HepG2 (cell line): Measurements from ENCODE around the gene GRAMD4. TPM values are rescaled to one million over a fixed set of nuclear protein-coding genes. Genes with fewer than 3 reads are reported as not detected.

Source experiments
- AGO1 ChIP-seq: fragments of 200-400 bp; formaldehyde crosslinking; IDR thresholded peaks from 2 replicates; pipeline ENCODE4 v1.6.1; 2017; ENCODE audit warnings: mild to moderate bottlenecking, low read depth, low read length, moderate library complexity; ENCODE audit not compliant: poor library complexity, severe bottlenecking
- BORCS8-MEF2B ChIP-seq: sonication (generic); formaldehyde crosslinking; IDR thresholded peaks from 2 replicates; pipeline ENCODE4 v1.8.0; 2022; ENCODE audit warnings: mild to moderate bottlenecking, missing genetic modification reagents
- DMTF1 ChIP-seq: sonication (generic); formaldehyde crosslinking; IDR thresholded peaks from 2 replicates; pipeline ENCODE4 v1.4.0; 2020; ENCODE audit warnings: mild to moderate bottlenecking, missing genetic modification reagents
- GABPA ChIP-seq, 2 experiments: IDR thresholded peaks; 2 replicates each; pipeline ENCODE4 v1.6.1; 2011 to 2016; ENCODE audit warnings: low read depth in 2 of 2, low read length in 1 of 2, missing biosample characterization in 1 of 2, missing genetic modification characterization in 1 of 2
- HHEX ChIP-seq: IDR thresholded peaks from 2 replicates; pipeline ENCODE4 v1.6.1; 2016; ENCODE audit warnings: control low read depth
- HOXA3 ChIP-seq: sonication (generic); formaldehyde crosslinking; IDR thresholded peaks from 2 replicates; pipeline ENCODE4 v1.5.0; 2020; ENCODE audit warnings: missing genetic modification reagents
- HOXA5 ChIP-seq: sonication (generic); formaldehyde crosslinking; IDR thresholded peaks from 2 replicates; pipeline ENCODE4 v1.4.0; 2020; ENCODE audit warnings: missing genetic modification reagents
- MAX ChIP-seq: IDR thresholded peaks from 2 replicates; pipeline ENCODE4 v1.6.1; 2012; ENCODE audit warnings: inconsistent platforms
- PATZ1 ChIP-seq: sonication (generic); formaldehyde crosslinking; IDR thresholded peaks from 2 replicates; pipeline ENCODE4 v1.4.0; 2020; ENCODE audit warnings: missing genetic modification reagents
- RAD51 ChIP-seq: fragments of 450-650 bp; IDR thresholded peaks from 2 replicates; pipeline ENCODE4 v1.6.1; 2016; ENCODE audit warnings: borderline replicate concordance
- ZBTB39 ChIP-seq: sonication (generic); formaldehyde crosslinking; IDR thresholded peaks from 2 replicates; pipeline ENCODE4 v1.5.0; 2020; ENCODE audit warnings: missing genetic modification reagents
- ZNF432 ChIP-seq: sonication (generic); formaldehyde crosslinking; IDR thresholded peaks from 2 replicates; pipeline ENCODE4 v1.5.0; 2020; ENCODE audit warnings: missing genetic modification reagents, mild to moderate bottlenecking, borderline replicate concordance
- ZNF749 ChIP-seq: sonication (generic); formaldehyde crosslinking; IDR thresholded peaks from 2 replicates; pipeline ENCODE4 v1.8.0; 2022; ENCODE audit warnings: mild to moderate bottlenecking, missing genetic modification reagents, moderate library complexity, borderline replicate concordance
- ZZZ3 ChIP-seq: sonication (generic); formaldehyde crosslinking; IDR thresholded peaks from 2 replicates; pipeline ENCODE4 v1.4.0; 2020; ENCODE audit warnings: missing genetic modification reagents, mild to moderate bottlenecking, borderline replicate concordance
- polyA plus RNA-seq, 8 experiments: library from polyadenylated mRNA; depleted of rRNA in 3 of 8; stranded (reverse) in 7 of 8; unstranded in 1 of 8; fragments of >200 nt; fragmentation: Illumina TruSeq in 4 of 8; extraction: Trizol in 4 of 8; gene quantifications; 2 replicates each; pipeline versions ENCODE4 v1.2.1 to v1.2.3, GENCODE V29; 2011 to 2016; ENCODE audit warnings: low read depth in 4 of 8, missing spikeins in 1 of 8, mixed read lengths in 1 of 8; ENCODE audit not compliant: insufficient read depth in 1 of 8
- total RNA-seq, 5 experiments: library from RNA; depleted of rRNA; stranded (reverse); fragments of >200 nt; fragmentation: Illumina TruSeq; extraction: Trizol; gene quantifications; 2 replicates each; pipeline ENCODE4 v1.2.3, GENCODE V29; 2016; ENCODE audit warnings: low read depth in 1 of 5
- TF ChIP-seq, protein P1 (sequence below): sonication (generic); formaldehyde crosslinking; IDR thresholded peaks from 2 replicates; pipeline ENCODE4 v1.9.0; 2022; ENCODE audit warnings: low read depth, missing genetic modification reagents
- TF ChIP-seq, protein P2 (sequence below): sonication (generic); formaldehyde crosslinking; IDR thresholded peaks from 2 replicates; pipeline ENCODE4 v1.5.1; 2020; ENCODE audit warnings: missing genetic modification reagents, mild to moderate bottlenecking, borderline replicate concordance
- TF ChIP-seq, protein P3 (sequence below): sonication (generic); formaldehyde crosslinking; conservative IDR thresholded peaks from 2 replicates; pipeline ENCODE4 v1.8.0; 2022; ENCODE audit warnings: low read depth, missing genetic modification reagents

Gene GRAMD4
- total and polyA plus RNA-seq, 2 of the 13 experiments (the other 11 are each of a cell fraction or from before 2014, with no cell fraction given): 15.2 to 15.7 TPM

DNA sequence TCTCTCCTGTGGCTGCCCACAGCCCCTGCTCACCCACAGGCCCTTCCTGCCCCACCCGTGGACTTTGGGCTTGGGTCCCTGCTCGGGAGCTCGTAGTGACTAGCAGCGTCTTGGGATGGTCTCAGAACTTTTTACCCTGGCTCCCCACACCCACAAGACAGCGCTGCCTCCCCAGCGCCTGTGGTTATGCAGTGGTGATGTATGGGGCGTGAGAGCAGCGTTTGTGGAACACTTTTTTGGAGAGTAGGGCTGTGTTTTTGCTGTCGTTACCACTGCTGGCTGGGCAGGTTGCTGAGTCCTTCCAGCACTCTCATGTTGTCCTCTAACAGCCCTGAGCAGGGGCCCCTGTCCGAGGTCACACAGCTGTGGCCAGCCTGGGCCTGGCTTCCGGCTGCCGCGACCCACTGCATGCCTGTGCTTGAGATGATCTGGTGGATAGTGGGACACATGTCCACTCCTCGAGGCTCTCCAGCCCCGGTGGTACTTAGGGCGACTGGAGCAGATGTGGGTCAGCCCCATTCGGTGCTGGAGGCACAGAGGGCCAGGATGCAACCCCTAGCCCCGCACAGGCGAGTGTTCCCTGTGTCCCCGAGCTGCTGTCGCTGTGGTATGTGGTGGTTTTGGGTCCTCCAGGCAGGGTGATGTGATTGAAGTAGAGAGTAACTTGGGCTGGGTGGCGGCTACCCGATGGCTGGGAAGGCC is 7.1 kb upstream of the GRAMD4 start (continued):
- TF ChIP-seq, protein P1, sequence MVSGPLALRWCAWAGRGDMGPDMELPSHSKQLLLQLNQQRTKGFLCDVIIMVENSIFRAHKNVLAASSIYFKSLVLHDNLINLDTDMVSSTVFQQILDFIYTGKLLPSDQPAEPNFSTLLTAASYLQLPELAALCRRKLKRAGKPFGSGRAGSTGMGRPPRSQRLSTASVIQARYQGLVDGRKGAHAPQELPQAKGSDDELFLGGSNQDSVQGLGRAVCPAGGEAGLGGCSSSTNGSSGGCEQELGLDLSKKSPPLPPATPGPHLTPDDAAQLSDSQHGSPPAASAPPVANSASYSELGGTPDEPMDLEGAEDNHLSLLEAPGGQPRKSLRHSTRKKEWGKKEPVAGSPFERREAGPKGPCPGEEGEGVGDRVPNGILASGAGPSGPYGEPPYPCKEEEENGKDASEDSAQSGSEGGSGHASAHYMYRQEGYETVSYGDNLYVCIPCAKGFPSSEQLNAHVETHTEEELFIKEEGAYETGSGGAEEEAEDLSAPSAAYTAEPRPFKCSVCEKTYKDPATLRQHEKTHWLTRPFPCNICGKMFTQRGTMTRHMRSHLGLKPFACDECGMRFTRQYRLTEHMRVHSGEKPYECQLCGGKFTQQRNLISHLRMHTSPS (CRISPR knock-in tag): peak; percentile 50; the same call in 1 of the 2 replicates
- no peak for TF ChIP-seq DMTF1 (CRISPR knock-in tag)
- TF ChIP-seq ZZZ3 (CRISPR knock-in tag): no peak
- no peak for TF ChIP-seq RAD51
- TF ChIP-seq ZNF749 (CRISPR knock-in tag): no peak
- TF ChIP-seq ZBTB39 (CRISPR knock-in tag): no peak
- TF ChIP-seq BORCS8-MEF2B (CRISPR knock-in tag): no peak
- TF ChIP-seq, protein P2, sequence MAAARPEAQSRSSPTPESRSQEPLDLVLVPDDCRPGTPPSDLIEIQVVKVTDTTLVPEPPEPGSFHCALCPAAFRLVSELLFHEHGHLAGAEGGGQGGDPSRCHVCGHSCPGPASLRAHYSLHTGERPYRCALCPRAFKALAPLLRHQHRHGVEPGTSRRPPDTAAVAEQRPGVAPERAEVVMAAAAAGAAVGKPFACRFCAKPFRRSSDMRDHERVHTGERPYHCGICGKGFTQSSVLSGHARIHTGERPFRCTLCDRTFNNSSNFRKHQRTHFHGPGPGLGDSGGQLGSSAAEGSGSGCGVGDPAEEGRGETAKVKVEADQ: no peak
- no peak for TF ChIP-seq ZNF432 (CRISPR knock-in tag)
- peak; percentile 72 for TF ChIP-seq HOXA3
- TF ChIP-seq, protein P3, sequence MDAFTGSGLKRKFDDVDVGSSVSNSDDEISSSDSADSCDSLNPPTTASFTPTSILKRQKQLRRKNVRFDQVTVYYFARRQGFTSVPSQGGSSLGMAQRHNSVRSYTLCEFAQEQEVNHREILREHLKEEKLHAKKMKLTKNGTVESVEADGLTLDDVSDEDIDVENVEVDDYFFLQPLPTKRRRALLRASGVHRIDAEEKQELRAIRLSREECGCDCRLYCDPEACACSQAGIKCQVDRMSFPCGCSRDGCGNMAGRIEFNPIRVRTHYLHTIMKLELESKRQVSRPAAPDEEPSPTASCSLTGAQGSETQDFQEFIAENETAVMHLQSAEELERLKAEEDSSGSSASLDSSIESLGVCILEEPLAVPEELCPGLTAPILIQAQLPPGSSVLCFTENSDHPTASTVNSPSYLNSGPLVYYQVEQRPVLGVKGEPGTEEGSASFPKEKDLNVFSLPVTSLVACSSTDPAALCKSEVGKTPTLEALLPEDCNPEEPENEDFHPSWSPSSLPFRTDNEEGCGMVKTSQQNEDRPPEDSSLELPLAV (CRISPR knock-in tag): no peak
- no peak for TF ChIP-seq AGO1
- TF ChIP-seq PATZ1: peak; percentile 43; the same call in 1 of the 2 replicates
- peak; percentile 81; the same call in 1 of the 2 replicates for TF ChIP-seq HOXA5 (CRISPR knock-in tag)
- no peak for TF ChIP-seq GABPA (IDR thresholded peaks at IDR 0.05; ENCODE audit: low read depth, low read length)
- TF ChIP-seq GABPA (CRISPR knock-in tag; IDR thresholded peaks at IDR 0.05; ENCODE audit: low read depth): peak; percentile 69
- TF ChIP-seq MAX: peak; percentile 87
- no peak for TF ChIP-seq HHEX (CRISPR knock-in tag)
